Measurements from ENCODE around the gene ERC1. TPM values are rescaled to one million over a fixed set of nuclear protein-coding genes. Genes with fewer than 3 reads are reported as not detected.

Gene ERC1
- total RNA-seq, 1 donor from 2014 or later: 54.2 TPM

Other genes starting within 250 kb of the ERC1 start
- 157 TPM for gene WNK1, start 238.6 kb upstream of the ERC1 start, total RNA-seq
- 4.7 TPM for gene RAD52, start 41.5 kb upstream of the ERC1 start, total RNA-seq

Measured in esophagus mucosa (tissue), 1 donor.